GM12891 (cell line): ENCODE data around the gene GNB1L.

ENCODE experiments used
- PAX5 ChIP-seq: IDR thresholded peaks from 2 replicates; pipeline ENCODE4 v1.6.1; 2011; ENCODE audit warnings: low read length, moderate library complexity, mild to moderate bottlenecking; ENCODE audit not compliant: insufficient read depth, severe bottlenecking
- POLR2A ChIP-seq: IDR thresholded peaks from 2 replicates; pipeline ENCODE4 v1.6.1; 2011; ENCODE audit warnings: low read depth, low read length, control low read depth
- POLR2AphosphoS5 ChIP-seq: IDR thresholded peaks from 2 replicates; pipeline ENCODE4 v1.6.1; 2011; ENCODE audit warnings: low read depth, low read length, control low read depth
- POU2F2 ChIP-seq: IDR thresholded peaks from 2 replicates; pipeline ENCODE4 v1.6.1; 2011; ENCODE audit warnings: low read depth, mild to moderate bottlenecking, control low read depth, low read length, moderate library complexity
- SPI1 ChIP-seq: IDR thresholded peaks from 2 replicates; pipeline ENCODE4 v1.6.1; 2011; ENCODE audit warnings: low read depth, low read length, control low read depth
- TAF1 ChIP-seq: IDR thresholded peaks from 2 replicates; pipeline ENCODE4 v1.6.1; 2011; ENCODE audit warnings: low read depth, low read length, control low read depth

DNA sequence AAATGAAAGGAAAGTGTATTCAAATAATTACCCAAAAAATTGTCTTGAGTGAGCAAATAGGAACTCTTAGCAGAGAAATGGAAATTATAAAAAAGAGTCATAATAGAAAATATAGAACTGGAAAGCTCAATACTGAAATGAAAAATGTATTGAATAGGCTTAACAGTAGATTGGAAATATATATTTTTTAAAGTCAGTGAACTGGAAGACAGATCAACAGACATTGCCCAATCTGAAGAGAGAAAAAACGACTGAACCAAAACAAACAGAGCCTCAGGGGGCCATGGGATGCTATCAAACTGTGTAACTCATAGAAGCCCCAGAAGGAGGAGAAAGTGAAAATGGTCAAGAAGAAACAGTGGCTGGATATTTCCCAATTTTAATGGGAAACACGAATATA, 61.5 kb downstream of the GNB1L start:
- no peak for TF ChIP-seq POLR2AphosphoS5
- no peak for TF ChIP-seq POU2F2
- no peak for TF ChIP-seq POLR2A
- TF ChIP-seq TAF1: no peak
- no peak for TF ChIP-seq PAX5
- TF ChIP-seq SPI1: no peak
